ENCODE measurements around the gene NPC2.

The NPC2 gene

GRCh38 chr14:74524812-74525135 lies 31.7 kb upstream of the NPC2 start:
- Histone ChIP-seq H3K23ac (ENCODE audit: low read length) (no peak overlapping the region), H3K79me2 (ENCODE audit: control insufficient read depth, insufficient read depth, low read length, poor library complexity) (no peaks in the 10 kb centered on the region), H3K27ac (ENCODE audit: low read depth, low read length) (no peak overlapping the region), H2AFZ (ENCODE audit: insufficient read depth, low read length, poor library complexity) (no peak overlapping the region), H3K79me1 (ENCODE audit: low read length) (no peaks in the 10 kb centered on the region), H4K8ac (ENCODE audit: low read depth, low read length) (no peak overlapping the region), H2BK5ac (ENCODE audit: low read depth, low read length, poor library complexity) (no peak overlapping the region), H2BK12ac (ENCODE audit: low read length) (no peak overlapping the region), H3K27me3 (ENCODE audit: insufficient read depth, low read length) (no peaks in the 10 kb centered on the region), H3K4ac (ENCODE audit: low read depth, low read length) (no peak overlapping the region), H3K14ac (ENCODE audit: low read length) (no peak overlapping the region), H3K4me3 (ENCODE audit: low read depth, low read length) (no peak overlapping the region), H3K4me1 (ENCODE audit: control insufficient read depth in 1 of 2, insufficient read depth in 2 of 2, low read length in 2 of 2) (no peaks in the 10 kb centered on the region), H2AK5ac (ENCODE audit: low read length) (no peak overlapping the region), H3K36me3 (ENCODE audit: control insufficient read depth in 1 of 2, insufficient read depth in 2 of 2, low read length in 2 of 2) (no peaks in the 10 kb centered on the region), H3K9ac (ENCODE audit: low read length) (no peak overlapping the region), H3K4me2 (ENCODE audit: low read length) (no peak overlapping the region), H3K9me3 (ENCODE audit: insufficient read depth, low read depth, low read length) (peaks cover 2% of the 10 kb centered on the region), H4K12ac (ENCODE audit: low read depth, low read length) (no peak overlapping the region), H4K91ac (ENCODE audit: low read depth, low read length) (no peak overlapping the region), H2BK120ac (ENCODE audit: insufficient read depth, low read length, poor library complexity) (no peak overlapping the region), H3K18ac (ENCODE audit: low read length) (no peak overlapping the region)
- no peak for DNase-seq

DNA sequence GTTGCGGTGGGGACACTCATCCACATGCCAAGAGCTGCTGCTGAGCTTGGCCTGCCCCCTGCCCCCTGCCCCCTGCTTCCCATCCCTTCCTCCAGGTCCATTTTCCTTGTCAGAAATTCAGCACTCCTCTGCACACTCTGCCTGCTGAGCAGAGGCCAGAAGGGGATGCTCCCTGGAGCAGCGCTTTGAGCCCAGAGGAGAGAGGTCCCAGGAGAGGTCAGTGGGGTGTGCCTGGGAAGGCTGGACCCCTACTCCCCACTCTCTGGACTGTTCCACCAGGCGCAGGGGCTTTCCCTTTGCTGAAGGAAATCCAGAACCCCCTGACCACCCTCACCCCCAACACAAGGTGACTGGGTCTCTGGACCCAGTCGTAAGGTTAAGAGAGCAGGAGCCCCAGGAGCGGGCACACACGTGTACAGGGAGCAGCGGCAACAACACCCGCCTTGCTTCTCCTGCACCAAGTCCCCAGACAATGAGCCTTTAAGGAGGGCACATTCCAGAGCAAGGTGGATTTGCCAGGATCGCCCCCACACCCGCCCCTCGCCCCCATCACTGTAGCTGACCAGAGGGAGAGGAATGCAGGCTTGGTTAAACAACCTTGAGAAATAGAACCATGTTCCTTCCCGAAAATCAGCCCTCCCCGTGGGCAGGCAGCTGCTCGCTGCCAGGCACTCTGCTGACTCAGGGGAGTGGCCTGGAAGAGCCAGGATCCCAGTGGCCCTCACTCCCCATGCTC lies 31.1 kb upstream of the NPC2 start:
- Histone ChIP-seq H3K14ac (ENCODE audit: low read length) (no peak overlapping the region), H3K79me2 (ENCODE audit: control insufficient read depth, insufficient read depth, low read length, poor library complexity) (no peaks in the 10 kb centered on the region), H3K9ac (ENCODE audit: low read length) (no peak overlapping the region), H3K4me1 (ENCODE audit: control insufficient read depth in 1 of 2, insufficient read depth in 2 of 2, low read length in 2 of 2) (no peaks in the 10 kb centered on the region), H3K4me3 (ENCODE audit: low read depth, low read length) (no peak overlapping the region), H3K18ac (ENCODE audit: low read length) (no peak overlapping the region), H4K8ac (ENCODE audit: low read depth, low read length) (no peak overlapping the region), H3K79me1 (ENCODE audit: low read length) (no peaks in the 10 kb centered on the region), H2BK5ac (ENCODE audit: low read depth, low read length, poor library complexity) (no peak overlapping the region), H2BK120ac (ENCODE audit: insufficient read depth, low read length, poor library complexity) (no peak overlapping the region), H2AFZ (ENCODE audit: insufficient read depth, low read length, poor library complexity) (no peak overlapping the region), H2BK12ac (ENCODE audit: low read length) (no peak overlapping the region), H2AK5ac (ENCODE audit: low read length) (no peak overlapping the region), H4K91ac (ENCODE audit: low read depth, low read length) (no peak overlapping the region), H3K36me3 (ENCODE audit: control insufficient read depth in 1 of 2, insufficient read depth in 2 of 2, low read length in 2 of 2) (no peaks in the 10 kb centered on the region), H3K4me2 (ENCODE audit: low read length) (no peak overlapping the region), H3K4ac (ENCODE audit: low read depth, low read length) (no peak overlapping the region), H3K23ac (ENCODE audit: low read length) (no peak overlapping the region), H4K12ac (ENCODE audit: low read depth, low read length) (no peak overlapping the region), H3K27me3 (ENCODE audit: insufficient read depth, low read length) (no peaks in the 10 kb centered on the region), H3K27ac (ENCODE audit: low read depth, low read length) (no peak overlapping the region), H3K9me3 (ENCODE audit: insufficient read depth, low read depth, low read length) (peaks cover 2% of the 10 kb centered on the region)
- DNase-seq: no peak
- WGBS (ENCODE audit: extremely low coverage, insufficient coverage, insufficient read length): no CpG with 5 or more reads among the region's 14 CpGs

DNA sequence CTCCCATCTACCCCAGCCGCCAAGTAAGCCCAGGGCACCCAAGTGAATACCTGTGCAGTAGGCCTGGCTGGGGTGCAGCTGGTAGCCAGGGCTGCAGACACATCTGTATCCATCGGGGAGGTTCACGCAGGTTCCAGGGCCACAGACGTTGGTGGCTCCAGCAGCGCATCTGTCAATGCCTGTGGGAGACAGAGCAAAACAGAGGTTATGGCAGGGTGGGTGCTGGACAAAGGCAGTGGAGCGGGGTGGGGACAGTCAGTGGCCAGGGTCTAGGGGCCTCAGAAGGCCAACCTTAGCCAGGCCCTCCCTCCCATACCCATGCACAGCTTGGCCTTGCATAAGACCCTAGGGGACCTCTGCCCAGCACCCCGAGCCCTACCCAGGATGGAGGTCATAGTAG lies 29.6 kb upstream of the NPC2 start:
- no CpG with 5 or more reads among the region's 7 CpGs for WGBS (ENCODE audit: extremely low coverage, insufficient coverage, insufficient read length)
- no peak overlapping the region for H4K8ac ChIP-seq (ENCODE audit: low read depth, low read length)

DNA sequence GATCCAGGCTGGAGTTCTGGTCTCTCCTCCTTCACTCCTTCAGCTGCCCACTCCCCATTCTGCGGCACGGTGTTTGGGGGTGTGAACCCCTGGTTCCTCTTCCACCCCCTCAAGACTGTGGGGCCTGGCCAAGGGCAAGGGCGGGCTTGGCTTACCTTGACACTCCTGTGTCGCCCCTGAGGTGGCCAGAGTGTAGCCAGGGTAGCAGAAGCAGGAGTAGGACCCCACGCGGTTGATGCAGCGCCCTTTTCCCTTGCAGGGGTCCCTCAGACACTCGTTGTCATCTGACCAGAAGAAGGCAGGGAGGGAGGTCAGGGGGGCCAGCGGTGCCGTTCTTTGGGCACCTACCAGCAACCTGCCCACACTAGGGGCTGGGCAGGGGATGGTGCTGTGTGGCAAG lies 28.7 kb upstream of the NPC2 start:
- H3K9ac ChIP-seq (ENCODE audit: low read length): no peak overlapping the region
- no peak overlapping the region for H4K91ac ChIP-seq (ENCODE audit: low read depth, low read length)
- H2BK12ac ChIP-seq (ENCODE audit: low read length): no peak overlapping the region
- no peaks in the 10 kb centered on the region for H3K27me3 ChIP-seq (ENCODE audit: insufficient read depth, low read length)
- no peaks in the 10 kb centered on the region for H3K79me1 ChIP-seq (ENCODE audit: low read length)
- H3K18ac ChIP-seq (ENCODE audit: low read length): no peak overlapping the region
- H3K9me3 ChIP-seq (ENCODE audit: insufficient read depth, low read depth, low read length): no peaks in the 10 kb centered on the region
- no peak overlapping the region for H3K4ac ChIP-seq (ENCODE audit: low read depth, low read length)
- no peaks in the 10 kb centered on the region for H3K79me2 ChIP-seq (ENCODE audit: control insufficient read depth, insufficient read depth, low read length, poor library complexity)
- H2BK120ac ChIP-seq (ENCODE audit: insufficient read depth, low read length, poor library complexity): no peak overlapping the region
- WGBS (ENCODE audit: extremely low coverage, insufficient coverage, insufficient read length): no CpG with 5 or more reads among the region's 10 CpGs
- H3K36me3 ChIP-seq (ENCODE audit: control insufficient read depth in 1 of 2, insufficient read depth in 2 of 2, low read length in 2 of 2): no peaks in the 10 kb centered on the region
- H3K4me1 ChIP-seq (ENCODE audit: control insufficient read depth in 1 of 2, insufficient read depth in 2 of 2, low read length in 2 of 2): peaks cover 0 to 2% of the 10 kb centered on the region in 2 experiments
- H2AK5ac ChIP-seq (ENCODE audit: low read length): no peak overlapping the region
- H3K4me3 ChIP-seq (ENCODE audit: low read depth, low read length): no peak overlapping the region
- no peak overlapping the region for H3K27ac ChIP-seq (ENCODE audit: low read depth, low read length)
- H2AFZ ChIP-seq (ENCODE audit: insufficient read depth, low read length, poor library complexity): no peak overlapping the region
- H3K4me2 ChIP-seq (ENCODE audit: low read length): no peak overlapping the region
- H3K14ac ChIP-seq (ENCODE audit: low read length): no peak overlapping the region
- no peak overlapping the region for H3K23ac ChIP-seq (ENCODE audit: low read length)
- no peak overlapping the region for H2BK5ac ChIP-seq (ENCODE audit: low read depth, low read length, poor library complexity)
- no peak overlapping the region for H4K12ac ChIP-seq (ENCODE audit: low read depth, low read length)
- H4K8ac ChIP-seq (ENCODE audit: low read depth, low read length): no peak overlapping the region
- no peak for DNase-seq

More for the DNA sequence above, 29.6 kb upstream of the NPC2 start:
- Histone ChIP-seq H3K4me3 (ENCODE audit: low read depth, low read length) (no peak overlapping the region), H2BK120ac (ENCODE audit: insufficient read depth, low read length, poor library complexity) (no peak overlapping the region), H3K27me3 (ENCODE audit: insufficient read depth, low read length) (no peaks in the 10 kb centered on the region), H3K4me1 (ENCODE audit: control insufficient read depth in 1 of 2, insufficient read depth in 2 of 2, low read length in 2 of 2) (no peaks in the 10 kb centered on the region), H3K14ac (ENCODE audit: low read length) (no peak overlapping the region), H3K9me3 (ENCODE audit: insufficient read depth, low read depth, low read length) (peaks cover 2% of the 10 kb centered on the region), H3K36me3 (ENCODE audit: control insufficient read depth in 1 of 2, insufficient read depth in 2 of 2, low read length in 2 of 2) (no peaks in the 10 kb centered on the region), H3K23ac (ENCODE audit: low read length) (no peak overlapping the region), H4K12ac (ENCODE audit: low read depth, low read length) (no peak overlapping the region), H3K4me2 (ENCODE audit: low read length) (no peak overlapping the region), H3K79me1 (ENCODE audit: low read length) (no peaks in the 10 kb centered on the region), H3K27ac (ENCODE audit: low read depth, low read length) (no peak overlapping the region), H2BK5ac (ENCODE audit: low read depth, low read length, poor library complexity) (no peak overlapping the region), H3K4ac (ENCODE audit: low read depth, low read length) (no peak overlapping the region), H4K91ac (ENCODE audit: low read depth, low read length) (no peak overlapping the region), H3K9ac (ENCODE audit: low read length) (no peak overlapping the region), H3K79me2 (ENCODE audit: control insufficient read depth, insufficient read depth, low read length, poor library complexity) (no peaks in the 10 kb centered on the region), H2AFZ (ENCODE audit: insufficient read depth, low read length, poor library complexity) (no peak overlapping the region), H2BK12ac (ENCODE audit: low read length) (no peak overlapping the region), H3K18ac (ENCODE audit: low read length) (no peak overlapping the region), H2AK5ac (ENCODE audit: low read length) (no peak overlapping the region)
- no peak for DNase-seq
